ENCODE data around the gene SEC23B. TPM values are rescaled to one million over a fixed set of nuclear protein-coding genes. Genes with fewer than 3 reads are reported as not detected.

SEC23B gene
- total and polyA plus RNA-seq, 2 of the 13 experiments (the other 11 are each of a cell fraction or from before 2014, with no cell fraction given): 114 to 120 TPM

GRCh38 chr20:18496042-18496441, 11.7 kb upstream of the SEC23B start:
- CTCF ChIA-PET (ENCODE audit: low intra/inter-chr PET ratio, low total read pairs): no interaction called here

More at GRCh38 chr20:18496042-18496441, 11.7 kb upstream of the SEC23B start:
- no peak for FAIRE-seq
- H3K27ac ChIP-seq (ENCODE audit: extremely low read length, insufficient read depth, low read length): peak overlapping the region; percentile 73
- H2AFZ ChIP-seq (ENCODE audit: low read length): peak overlapping the region; percentile 92
- in situ Hi-C loops (cut with HindIII; ENCODE audit: extremely low pct_ligation_motif_present, low pct_unique_long_range_greater_than_20kb) (no loop called here), intact Hi-C loops (cut with micrococcal nuclease; ENCODE audit: unreplicated experiment) (loop anchor here (2.0 kb wide), 1 partner anchor 67 kb away; no protein-coding TSS in a partner anchor)
- H3K4me1 ChIP-seq (ENCODE audit: insufficient read depth, low read length): peaks cover 26% of the 10 kb centered on the region
- H3K9ac ChIP-seq (ENCODE audit: insufficient read depth, low read depth, low read length): peak overlapping the region; percentile 86
- peaks cover 9 to 21% of the 10 kb centered on the region in 2 experiments for H3K36me3 ChIP-seq (replicated peaks in 1 of 2; ENCODE audit: control insufficient read depth in 1 of 2, insufficient read depth in 2 of 2, low read length in 2 of 2)
- ATAC-seq: peak; percentile 39
- no peaks in the 10 kb centered on the region for H3K9me3 ChIP-seq (ENCODE audit: low read length)
- H3K27me3 ChIP-seq (ENCODE audit: control insufficient read depth in 1 of 2, insufficient read depth in 2 of 2, low read length in 2 of 2): no peaks in the 10 kb centered on the region; a peak in 1 of 5 replicates
- DNase-seq (ENCODE audit: low spot score): no peak
- TF ChIP-seq ZBTB20 (CRISPR knock-in tag; IDR thresholded peaks at IDR 0.05; ENCODE audit: borderline replicate concordance, low read depth): 0 out of 2 replicates have a peak, but pooled peaks have one; percentile 5
- TF ChIP-seq SPEN (CRISPR knock-in tag; IDR thresholded peaks at IDR 0.05; ENCODE audit: low read depth): no peak; the same call in 1 of the 2 replicates
- TF ChIP-seq TFE3 (CRISPR knock-in tag; IDR thresholded peaks at IDR 0.05): no peak
- TF ChIP-seq ZNF775 (CRISPR knock-in tag; IDR thresholded peaks at IDR 0.05; ENCODE audit: borderline replicate concordance): no peak
- TF ChIP-seq FOXK1 (CRISPR knock-in tag; IDR thresholded peaks at IDR 0.05; ENCODE audit: borderline replicate concordance, low read depth): no peak
- TF ChIP-seq ZNF709 (CRISPR knock-in tag; IDR thresholded peaks at IDR 0.05): no peak
- TF ChIP-seq TBX2 (CRISPR knock-in tag; IDR thresholded peaks at IDR 0.05; ENCODE audit: borderline replicate concordance): no peak
- TF ChIP-seq ZNF652 (CRISPR knock-in tag; IDR thresholded peaks at IDR 0.05; ENCODE audit: borderline replicate concordance, low read depth): peak; percentile 20; the same call in 1 of the 2 replicates
- peak; percentile 93 for TF ChIP-seq ZBTB26 (CRISPR knock-in tag; IDR thresholded peaks at IDR 0.05; ENCODE audit: borderline replicate concordance)
- no peak for TF ChIP-seq TOE1 (CRISPR knock-in tag; IDR thresholded peaks at IDR 0.05)
- peak; percentile 97 for TF ChIP-seq PRDM15 (CRISPR knock-in tag; IDR thresholded peaks at IDR 0.05)
- TF ChIP-seq NAIF1 (CRISPR knock-in tag; IDR thresholded peaks at IDR 0.05; ENCODE audit: borderline replicate concordance): no peak
- POLR2A ChIA-PET: interaction anchor here (0.6 to 4.6 kb wide), 5 partner anchors 11 to 380 kb away, joined by 3 to 215 read pairs (median 10); partner anchors contain the start of genes DZANK1, POLR3F, SEC23B and SMIM26
- no peaks in the 10 kb centered on the region for H4K20me1 ChIP-seq (ENCODE audit: insufficient read depth, low read length)
- WGBS (ENCODE audit: low lambda C conversion rate): 12% methylated on average over 7 of the region's 7 CpGs
- no TSS peak for BruUV-seq (replicated peaks)
- peak overlapping the region; percentile 91 to 99 (median 92) for H3K4me3 ChIP-seq (replicated peaks in 1 of 3; ENCODE audit: insufficient read depth in 1 of 3, low read depth in 2 of 3, low read length in 3 of 3)
- H3K4me2 ChIP-seq (ENCODE audit: low read depth, low read length): peak overlapping the region; percentile 83
- peaks cover 10% of the 10 kb centered on the region for H3K79me2 ChIP-seq (ENCODE audit: insufficient read depth, low read length)
